Activated CD4-positive, alpha-beta T cell treated with anti-CD3 and anti-CD28 coated beads, Interleukin-2, amount 50 U/mL, for 1 hour (primary cell): ENCODE data around the gene SLC25A43.
A peak's percentile ranks its signal among the peaks of the same experiment; 100 is the strongest.
"Not testable (repeated sequence)": the region's sequence is repeated elsewhere in the genome, so short reads cannot be mapped to it uniquely, and the experiment has no call there.

Experiments used
- DNase-seq: peaks from one replicate; pipeline ENCODE4 v3.0.0-alpha.2; 2020

Gene SLC25A43

GRCh38 chrX:119398974-119399771, at the start of gene SLC25A43:
TSS of gene SLC25A43 (plus strand) at chrX:119399336. CDS start at chrX:119399404, 68 bp downstream.
- DNase-seq: peak; percentile 8

DNA sequence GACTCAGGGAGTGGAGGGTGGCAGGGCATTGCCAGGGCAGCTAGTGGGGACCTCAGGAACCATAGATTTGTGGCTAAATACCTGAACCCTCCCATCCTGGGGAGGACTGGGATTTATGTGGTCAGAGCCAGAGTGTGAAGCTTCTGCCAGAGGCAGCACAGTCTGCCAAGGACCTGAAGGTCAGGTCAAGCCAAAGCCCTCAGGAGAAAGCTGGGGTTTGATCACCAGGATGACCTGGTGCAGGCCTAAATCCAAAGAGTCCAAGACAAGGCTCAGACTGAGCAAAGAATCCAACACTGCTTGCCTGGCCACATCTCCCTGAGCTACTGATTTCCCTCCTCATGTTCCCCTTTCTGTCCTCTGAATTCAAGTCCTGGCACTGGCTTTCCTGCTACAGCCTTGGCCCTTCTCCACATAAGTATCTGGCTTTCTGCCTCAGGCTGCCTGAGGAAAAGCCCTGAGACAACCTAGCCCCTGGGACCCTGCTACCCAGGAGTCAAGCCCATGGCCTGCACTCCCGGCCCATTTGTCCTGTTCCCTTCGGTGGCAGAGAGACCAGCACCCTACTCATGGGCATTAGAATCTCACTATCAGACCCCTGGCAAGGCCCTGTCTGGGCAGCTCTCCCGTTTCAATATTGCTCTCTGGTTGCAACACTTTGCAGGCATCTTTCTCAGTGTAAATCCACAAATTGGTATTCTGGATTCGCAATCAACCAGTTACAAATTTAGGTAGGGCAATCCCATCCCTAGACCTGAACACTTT, 39.3 kb upstream of the SLC25A43 start:
- no peak for DNase-seq

DNA sequence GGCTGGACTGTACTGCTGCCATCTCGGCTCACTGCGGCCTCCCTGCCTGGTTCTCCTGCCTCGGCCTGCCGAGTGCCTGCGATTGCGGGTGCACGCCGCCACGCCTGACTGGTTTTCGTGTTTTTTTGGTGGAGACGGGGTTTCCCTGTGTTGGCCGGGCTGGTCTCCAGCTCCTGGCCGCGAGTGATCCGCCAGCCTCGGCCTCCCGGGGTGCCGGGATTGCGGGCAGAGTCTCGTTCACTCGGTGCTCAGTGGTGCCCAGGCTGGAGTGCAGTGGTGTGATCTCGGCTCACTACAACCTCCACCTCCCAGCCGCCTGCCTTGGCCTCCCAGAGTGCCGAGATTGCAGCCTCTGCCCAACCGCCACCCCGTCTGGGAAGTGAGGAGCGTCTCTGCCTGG, 37.7 kb upstream of the SLC25A43 start:
- DNase-seq: not testable (repeated sequence)

DNA sequence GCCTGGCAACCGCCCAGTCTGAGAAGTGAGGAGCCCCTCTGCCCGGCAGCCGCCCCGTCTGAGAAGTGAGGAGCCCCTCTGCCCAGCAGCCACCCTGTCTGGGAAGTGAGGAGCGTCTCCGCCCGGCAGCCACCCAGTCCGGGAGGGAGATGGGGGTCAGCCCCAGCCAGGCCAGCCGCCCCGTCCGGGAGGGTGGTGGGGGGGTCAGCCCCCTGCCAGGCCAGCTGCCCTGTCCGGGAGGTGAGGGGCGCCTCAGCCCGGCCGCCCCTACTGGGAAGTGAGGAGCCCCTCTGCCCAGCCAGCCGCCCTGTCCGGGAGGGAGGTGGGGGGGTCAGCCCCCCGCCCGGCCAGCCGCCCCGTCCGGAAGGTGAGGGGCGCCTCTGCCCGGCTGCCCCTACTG, 37.1 kb upstream of the SLC25A43 start:
- not testable (repeated sequence) for DNase-seq

DNA sequence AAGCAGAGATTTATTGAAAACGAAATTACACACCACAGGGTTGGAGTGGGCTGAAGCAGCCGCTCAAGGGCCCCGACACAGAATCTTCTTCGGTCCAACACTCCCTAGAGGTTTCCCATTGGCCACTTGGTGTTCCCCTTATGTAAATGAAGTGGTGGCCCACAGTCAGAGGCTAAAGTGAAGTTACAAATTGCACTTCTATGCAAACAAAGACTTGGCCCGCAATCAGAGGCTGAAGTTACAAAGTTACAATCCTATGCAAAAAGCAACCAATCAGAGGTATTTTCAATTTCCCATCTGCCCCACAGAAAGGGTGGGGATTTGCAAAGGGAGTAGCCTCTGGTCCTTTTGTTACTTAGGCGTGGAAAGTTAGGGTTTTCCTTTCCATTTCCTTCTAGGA, 35.7 kb upstream of the SLC25A43 start:
- no peak for DNase-seq

- not testable (repeated sequence) for DNase-seq
Observed at GRCh38 chrX:119371861-119372260, 27.3 kb upstream of the SLC25A43 start.

DNA sequence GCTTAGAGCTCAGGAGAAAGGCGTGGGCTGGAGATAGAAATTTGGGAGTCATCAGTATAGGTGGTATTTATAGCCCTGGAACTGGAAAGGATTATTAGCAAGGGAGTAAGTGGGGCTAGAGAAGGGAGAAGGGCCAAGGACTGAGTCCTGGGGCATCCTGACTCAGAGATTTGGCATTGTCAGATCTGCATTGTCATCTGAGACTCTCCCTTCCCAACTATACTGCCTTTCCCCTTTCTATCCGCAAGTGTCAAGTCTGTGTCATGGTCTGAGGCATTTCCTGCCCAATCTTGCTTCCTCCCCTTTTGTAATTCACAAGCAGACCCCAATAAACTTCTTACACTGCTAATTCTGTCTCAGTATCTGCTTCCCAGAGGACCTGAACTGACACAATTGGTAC, 24.4 kb upstream of the SLC25A43 start:
- no peak for DNase-seq

- DNase-seq: no peak
Observed at GRCh38 chrX:119375561-119375960, 23.6 kb upstream of the SLC25A43 start.

DNA sequence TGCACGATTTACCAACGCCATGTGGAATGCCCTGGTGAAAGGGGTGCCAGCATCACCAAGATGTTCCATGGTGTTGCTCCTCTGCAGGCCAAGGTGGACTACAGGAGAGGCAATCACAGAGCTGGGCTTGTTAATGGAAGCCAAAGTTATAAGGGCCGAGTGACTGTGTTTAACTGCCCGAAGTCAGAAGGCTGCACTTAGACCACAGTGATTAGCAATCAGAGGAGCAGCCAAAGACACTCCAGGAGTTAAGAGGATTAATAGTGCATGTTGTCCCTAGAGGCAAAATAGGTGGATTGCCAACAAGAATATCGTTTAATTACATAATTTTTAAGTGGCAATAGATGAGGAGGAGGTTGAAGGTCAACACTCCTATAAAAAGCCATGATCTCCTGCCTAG, 22.8 kb upstream of the SLC25A43 start:
- DNase-seq: no peak

DNA sequence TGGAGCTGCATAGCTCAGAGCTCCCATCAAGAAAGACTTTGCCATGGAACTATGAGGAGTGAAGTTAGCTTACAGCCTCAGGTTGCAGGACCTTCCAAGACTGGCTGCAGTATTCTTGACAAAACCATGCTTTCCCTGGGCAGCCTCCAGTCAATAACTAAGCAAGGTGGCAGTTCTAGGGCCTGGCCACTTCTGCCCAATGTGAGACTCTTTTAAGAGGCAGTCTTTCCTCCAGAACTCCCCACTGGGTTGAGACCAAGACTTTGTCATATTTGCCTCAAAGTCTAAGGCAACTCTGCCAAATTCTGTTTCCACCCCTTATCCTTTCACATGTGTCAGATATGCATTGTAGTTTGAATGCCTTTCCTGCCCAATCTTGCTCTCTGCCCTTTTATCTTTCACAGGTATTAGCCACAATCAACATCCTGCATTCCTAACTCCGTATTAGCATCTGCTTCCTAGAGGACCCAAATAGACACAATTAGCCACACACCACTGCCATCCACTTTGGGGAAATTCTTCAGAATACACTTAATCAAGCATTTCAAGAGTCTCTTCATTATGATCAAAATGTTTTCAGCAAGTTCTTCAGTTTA, 17.7 kb upstream of the SLC25A43 start:
- no peak for DNase-seq

- no peak for DNase-seq
Observed at GRCh38 chrX:119382606-119383005, 16.5 kb upstream of the SLC25A43 start.

- DNase-seq: not testable (repeated sequence)
Observed at GRCh38 chrX:119386685-119387084, 12.5 kb upstream of the SLC25A43 start.

GRCh38 chrX:119387426-119387825, 11.7 kb upstream of the SLC25A43 start:
- DNase-seq: not testable (repeated sequence)

DNA sequence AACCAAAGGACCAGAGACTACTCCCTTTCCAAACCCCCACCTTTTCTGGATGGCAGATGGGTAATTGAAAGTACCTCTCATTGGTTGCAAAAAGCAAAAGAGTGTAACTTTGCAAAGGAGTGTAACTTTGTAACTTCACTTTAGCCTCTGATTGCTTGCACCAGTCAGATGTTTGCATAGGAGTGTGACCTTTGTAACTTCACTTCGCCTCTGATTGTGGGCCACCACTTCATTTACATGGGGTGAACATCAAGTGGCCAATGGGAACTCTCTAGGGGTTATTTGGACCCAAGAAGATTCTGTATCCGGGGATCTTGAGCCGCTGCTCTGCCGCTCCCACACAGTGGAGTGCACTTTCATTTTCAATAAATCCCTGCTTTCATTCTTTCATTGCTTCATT, 9.9 kb upstream of the SLC25A43 start:
- no peak for DNase-seq

DNA sequence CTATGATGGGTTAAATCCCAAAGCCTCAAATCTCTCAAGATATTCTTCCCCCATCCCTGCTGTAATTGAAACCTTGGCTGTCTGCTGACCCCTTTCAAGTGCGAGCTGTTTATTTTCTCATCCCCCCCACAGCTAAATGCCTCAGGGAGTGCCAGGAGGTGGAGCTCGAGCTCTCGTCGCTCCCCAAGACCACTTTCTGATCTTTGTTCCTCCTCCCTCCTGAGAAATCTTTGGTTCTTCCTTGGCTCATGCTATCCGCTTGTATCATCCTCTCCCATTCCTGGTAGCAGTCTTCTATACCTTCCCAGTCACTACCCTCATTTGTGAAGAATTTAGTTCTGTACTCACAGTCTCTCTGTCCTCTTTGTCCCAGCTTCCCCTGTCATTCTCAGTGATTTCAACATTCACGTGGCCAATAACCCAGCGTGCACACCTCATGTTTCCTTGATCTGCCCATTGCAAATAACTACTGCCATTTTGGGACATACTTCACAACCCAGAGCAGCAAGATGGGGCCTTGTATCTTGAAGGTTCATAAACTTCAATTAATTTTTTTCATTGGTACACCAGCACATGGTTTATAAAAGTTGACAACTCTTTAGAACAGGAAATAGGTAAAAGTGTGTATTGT, 9.2 kb upstream of the SLC25A43 start:
- DNase-seq: no peak

DNA sequence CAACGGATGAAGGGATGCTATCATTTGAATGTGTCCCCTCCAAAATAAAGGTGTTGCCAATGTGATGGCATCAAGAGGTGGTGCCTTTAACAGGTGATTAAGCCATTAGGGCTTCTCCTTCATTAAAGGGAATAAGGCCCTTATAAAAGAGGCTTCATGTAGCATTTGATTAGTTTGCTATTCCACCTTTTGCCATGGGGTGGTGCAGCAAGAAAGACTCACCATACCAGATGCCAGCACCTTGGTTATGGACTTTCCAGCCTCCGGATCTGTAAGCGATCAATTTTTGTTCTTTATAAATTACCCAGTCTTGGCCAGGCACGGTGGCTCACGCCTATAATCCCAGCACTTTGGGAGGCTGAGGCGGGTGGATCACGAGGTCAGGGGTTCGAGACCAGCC, 7.9 kb upstream of the SLC25A43 start:
- no peak for DNase-seq

- DNase-seq: no peak
Observed at GRCh38 chrX:119393144-119393543, 6.0 kb upstream of the SLC25A43 start.

DNA sequence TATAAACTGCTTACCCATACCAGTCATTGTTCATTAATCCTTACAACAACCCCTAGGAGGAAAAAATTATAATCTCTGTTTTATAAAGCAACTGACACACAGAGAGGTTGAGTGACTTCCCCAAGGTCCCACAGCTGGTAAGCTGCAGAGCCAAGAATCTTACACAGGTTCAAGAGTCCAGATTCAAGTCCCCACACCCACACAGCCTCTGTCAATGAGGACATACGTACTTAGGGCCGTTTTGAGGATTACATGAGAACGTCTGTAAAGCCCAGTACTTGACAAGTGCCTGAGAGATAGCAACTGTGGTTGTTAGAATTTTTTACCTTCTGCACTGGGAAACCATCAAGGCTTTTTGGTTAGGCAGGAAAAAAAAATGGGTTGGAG, 556 bp upstream of the SLC25A43 start:
- no peak for DNase-seq

DNA sequence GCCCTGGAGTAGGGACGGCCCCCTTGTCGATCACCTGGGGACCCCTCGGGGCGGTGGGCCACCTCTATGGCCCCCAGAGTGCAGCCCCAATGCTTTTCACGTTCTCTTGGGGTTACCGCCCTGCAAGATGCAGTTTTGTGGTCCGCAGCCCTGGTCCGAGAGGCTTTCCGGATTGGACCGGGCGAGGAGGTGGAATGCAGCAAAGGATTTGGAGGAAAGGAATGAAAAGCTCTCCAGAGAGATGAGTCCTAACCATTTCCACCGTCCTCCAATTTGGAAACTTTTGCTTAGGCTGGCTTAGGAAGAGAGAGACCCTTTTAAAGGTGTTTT, 601 bp downstream of the SLC25A43 start:
- no peak for DNase-seq

DNA sequence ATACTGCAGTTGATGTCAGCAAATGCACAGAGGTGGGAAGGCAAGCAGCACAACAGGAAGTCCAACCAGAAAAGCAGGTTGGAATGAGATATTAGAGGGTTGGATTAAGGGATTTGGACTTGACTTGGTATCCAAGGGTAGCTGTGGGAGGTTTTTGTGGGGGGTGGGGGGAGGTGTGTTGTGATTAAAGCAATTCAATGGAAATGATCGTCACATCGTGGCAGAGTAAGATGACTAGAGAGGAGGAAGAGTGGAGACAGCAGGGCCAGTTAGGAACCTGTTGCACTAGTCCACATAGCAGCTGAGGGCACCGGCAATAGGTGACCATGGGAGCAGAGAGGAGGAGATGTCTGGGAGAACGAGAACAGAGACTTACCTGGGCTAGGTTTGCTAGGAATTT, 2.4 kb downstream of the SLC25A43 start:
- DNase-seq: no peak

- no peak for DNase-seq
Observed at GRCh38 chrX:119402588-119402987, 3.5 kb downstream of the SLC25A43 start.

DNA sequence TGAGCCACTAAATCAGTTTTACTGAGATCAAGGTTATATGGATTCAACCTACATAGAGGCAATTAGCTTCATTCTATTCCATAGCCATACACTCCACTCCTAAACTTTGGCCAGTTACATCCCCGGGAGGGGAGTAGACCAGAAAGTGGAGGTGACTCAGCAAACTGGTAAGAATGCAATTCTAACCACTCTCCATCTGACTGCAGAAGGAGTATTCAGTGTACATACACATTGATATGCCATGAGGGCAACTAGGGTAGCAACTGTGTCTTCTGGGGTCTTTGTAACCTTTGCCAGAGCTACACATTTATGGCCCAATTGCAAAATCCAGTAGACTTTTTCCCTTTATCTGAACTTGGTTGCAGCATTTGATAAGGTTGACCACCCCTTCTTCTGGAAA, 7.6 kb downstream of the SLC25A43 start:
- no peak for DNase-seq

- DNase-seq: no peak
Observed at GRCh38 chrX:119407681-119408080, 8.5 kb downstream of the SLC25A43 start.
